ENCODE measurements around the gene NFIA. TPM values are rescaled to one million over a fixed set of nuclear protein-coding genes. Genes with fewer than 3 reads are reported as not detected.

The NFIA gene
- total and polyA plus RNA-seq, 9 of the 15 experiments (the other 6 are each of a cell fraction or from before 2014, with no cell fraction given) = 5.3 to 24.9 (median 9.8) TPM

DNA sequence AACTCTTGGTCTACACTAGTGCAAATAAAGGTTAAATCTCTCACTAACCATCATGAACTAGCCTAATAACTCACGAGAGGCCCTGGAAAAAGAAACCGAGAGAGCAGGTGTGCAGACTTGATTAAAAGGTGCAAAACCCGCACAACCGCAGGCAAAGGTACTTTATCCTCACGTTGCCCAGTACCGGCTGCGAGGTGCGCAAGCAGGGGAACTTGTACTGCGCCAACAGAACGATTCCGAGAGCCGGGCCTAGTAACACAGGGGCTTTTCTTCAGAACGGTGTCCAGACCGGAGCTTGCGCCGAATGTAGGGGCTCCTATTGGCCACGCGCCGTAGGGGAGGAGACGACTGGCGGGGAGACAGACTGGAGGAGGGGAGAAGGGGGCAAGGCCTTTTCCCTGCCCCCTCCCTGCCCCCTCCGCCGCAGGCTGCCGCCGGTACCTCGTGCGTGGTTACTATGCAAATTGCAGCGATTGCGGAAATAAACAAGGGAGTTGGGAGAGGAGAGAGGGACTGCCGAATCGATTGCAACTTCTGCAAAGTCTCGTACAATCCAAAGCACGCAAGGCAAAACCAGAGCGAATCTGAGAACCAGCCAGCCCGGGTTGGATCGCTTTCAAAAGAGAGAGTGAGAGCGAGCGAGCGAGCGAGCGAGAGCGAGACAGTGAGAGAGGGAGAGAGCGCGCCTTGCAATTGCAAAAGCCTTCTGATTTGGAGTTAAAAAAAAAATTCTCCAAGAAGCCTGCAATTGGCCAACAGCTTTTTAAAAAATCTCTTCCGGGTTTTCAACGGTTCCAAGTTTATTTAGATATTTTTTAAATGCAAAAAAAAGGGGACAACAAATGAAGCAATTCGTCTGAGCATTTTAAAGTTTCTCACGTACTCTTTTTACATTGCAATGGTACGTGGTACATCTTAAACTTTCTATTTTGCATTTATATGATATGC lies 5.4 kb upstream of the NFIA start (continued):
- peak; percentile 72 for TF ChIP-seq ATF7 (IDR thresholded peaks at IDR 0.05)
- TF ChIP-seq, protein P1, sequence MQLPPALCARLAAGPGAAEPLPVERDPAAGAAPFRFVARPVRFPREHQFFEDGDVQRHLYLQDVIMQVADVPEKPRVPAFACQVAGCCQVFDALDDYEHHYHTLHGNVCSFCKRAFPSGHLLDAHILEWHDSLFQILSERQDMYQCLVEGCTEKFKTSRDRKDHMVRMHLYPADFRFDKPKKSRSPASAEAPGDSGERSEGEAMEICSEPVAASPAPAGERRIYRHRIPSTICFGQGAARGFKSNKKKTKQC (CRISPR knock-in tag; IDR thresholded peaks at IDR 0.05) = 0 out of 2 replicates have a peak, but pooled peaks have one; percentile 36
- TF ChIP-seq, protein P2, sequence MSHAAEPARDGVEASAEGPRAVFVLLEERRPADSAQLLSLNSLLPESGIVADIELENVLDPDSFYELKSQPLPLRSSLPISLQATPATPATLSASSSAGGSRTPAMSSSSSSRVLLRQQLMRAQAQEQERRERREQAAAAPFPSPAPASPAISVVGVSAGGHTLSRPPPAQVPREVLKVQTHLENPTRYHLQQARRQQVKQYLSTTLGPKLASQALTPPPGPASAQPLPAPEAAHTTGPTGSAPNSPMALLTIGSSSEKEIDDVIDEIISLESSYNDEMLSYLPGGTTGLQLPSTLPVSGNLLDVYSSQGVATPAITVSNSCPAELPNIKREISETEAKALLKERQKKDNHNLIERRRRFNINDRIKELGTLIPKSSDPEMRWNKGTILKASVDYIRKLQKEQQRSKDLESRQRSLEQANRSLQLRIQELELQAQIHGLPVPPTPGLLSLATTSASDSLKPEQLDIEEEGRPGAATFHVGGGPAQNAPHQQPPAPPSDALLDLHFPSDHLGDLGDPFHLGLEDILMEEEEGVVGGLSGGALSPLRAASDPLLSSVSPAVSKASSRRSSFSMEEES (CRISPR knock-in tag; IDR thresholded peaks at IDR 0.05) = no peak
- peak; percentile 43 for TF ChIP-seq SMAD1 (IDR thresholded peaks at IDR 0.05; ENCODE audit: low read depth, low read length, partially characterized antibody)
- TF ChIP-seq ZNF175 (CRISPR knock-in tag; IDR thresholded peaks at IDR 0.05; ENCODE audit: low read depth) = no peak
- TF ChIP-seq KLF6 (CRISPR knock-in tag; IDR thresholded peaks at IDR 0.05; ENCODE audit: borderline replicate concordance) = no peak
- TF ChIP-seq NR2C2 (CRISPR knock-in tag; IDR thresholded peaks at IDR 0.05) = no peak
- peak; percentile 89 for TF ChIP-seq NR2C2 (tag; IDR thresholded peaks at IDR 0.05)
- TF ChIP-seq MCM3 (IDR thresholded peaks at IDR 0.05) = no peak
- peak; percentile 68 for TF ChIP-seq ZNF24 (IDR thresholded peaks at IDR 0.05)
- no peak for TF ChIP-seq ARHGAP35 (IDR thresholded peaks at IDR 0.05; ENCODE audit: partially characterized antibody)
- peak; percentile 41; the same call in 1 of the 2 replicates for TF ChIP-seq HCFC1 (IDR thresholded peaks at IDR 0.05; ENCODE audit: low read depth, low read length)
- TF ChIP-seq KAT8 (IDR thresholded peaks at IDR 0.05; ENCODE audit: low read depth) = no peak
- TF ChIP-seq, protein P3, sequence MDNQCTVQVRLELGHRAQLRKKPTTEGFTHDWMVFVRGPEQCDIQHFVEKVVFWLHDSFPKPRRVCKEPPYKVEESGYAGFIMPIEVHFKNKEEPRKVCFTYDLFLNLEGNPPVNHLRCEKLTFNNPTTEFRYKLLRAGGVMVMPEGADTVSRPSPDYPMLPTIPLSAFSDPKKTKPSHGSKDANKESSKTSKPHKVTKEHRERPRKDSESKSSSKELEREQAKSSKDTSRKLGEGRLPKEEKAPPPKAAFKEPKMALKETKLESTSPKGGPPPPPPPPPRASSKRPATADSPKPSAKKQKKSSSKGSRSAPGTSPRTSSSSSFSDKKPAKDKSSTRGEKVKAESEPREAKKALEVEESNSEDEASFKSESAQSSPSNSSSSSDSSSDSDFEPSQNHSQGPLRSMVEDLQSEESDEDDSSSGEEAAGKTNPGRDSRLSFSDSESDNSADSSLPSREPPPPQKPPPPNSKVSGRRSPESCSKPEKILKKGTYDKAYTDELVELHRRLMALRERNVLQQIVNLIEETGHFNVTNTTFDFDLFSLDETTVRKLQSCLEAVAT (IDR thresholded peaks at IDR 0.05) = peak in 1 of 2 experiments; percentile 7; a peak in 1 of 4 replicates
- 0 out of 2 replicates have a peak, but pooled peaks have one; percentile 35 for TF ChIP-seq CBX1 (IDR thresholded peaks at IDR 0.05; ENCODE audit: low read depth)
- peak; percentile 72; the same call in 1 of the 2 replicates for TF ChIP-seq ZNF384 (IDR thresholded peaks at IDR 0.05; ENCODE audit: low read depth, low read length)
- no peak for TF ChIP-seq ZNF121 (CRISPR knock-in tag; conservative IDR thresholded peaks at IDR 0.05)
- peak; percentile 69 for TF ChIP-seq TBP (optimal IDR thresholded peaks at IDR 0.05; ENCODE audit: low read depth, low read length)
- peak; percentile 44 for TF ChIP-seq CCNT2 (IDR thresholded peaks at IDR 0.05; ENCODE audit: borderline replicate concordance, extremely low read depth, insufficient read length, low read depth, low read length)
- TF ChIP-seq ZNF146 (CRISPR knock-in tag; IDR thresholded peaks at IDR 0.05; ENCODE audit: unreplicated experiment) = no peak
- TF ChIP-seq ZNF316 (IDR thresholded peaks at IDR 0.05) = peak; percentile 47; the same call in 1 of the 2 replicates
- no peak for TF ChIP-seq ZNF124 (CRISPR knock-in tag; IDR thresholded peaks at IDR 0.05)
- TF ChIP-seq ELF4 (CRISPR knock-in tag; IDR thresholded peaks at IDR 0.05) = peak; percentile 44; the same call in 1 of the 2 replicates
- TF ChIP-seq ZNF431 (CRISPR knock-in tag; IDR thresholded peaks at IDR 0.05) = 0 out of 2 replicates have a peak, but pooled peaks have one; percentile 40
- peak; percentile 62; the same call in 1 of the 2 replicates for TF ChIP-seq PHF21A (IDR thresholded peaks at IDR 0.05; ENCODE audit: borderline replicate concordance, low read depth)
- peak; percentile 67; the same call in 1 of the 2 replicates for TF ChIP-seq CC2D1A (IDR thresholded peaks at IDR 0.05)
- no peak for TF ChIP-seq POLR2AphosphoS2 (IDR thresholded peaks at IDR 0.05; ENCODE audit: low read length)
